ENCODE results near the gene PARVA. TPM values are rescaled to one million over a fixed set of nuclear protein-coding genes. Genes with fewer than 3 reads are reported as not detected.

PARVA gene
- total RNA-seq, 1 experiment from 2014 or later = 29.1 TPM

- Histone ChIP-seq H3K4me1 (ENCODE audit: control insufficient read depth, insufficient read depth, low read length) (no peaks in the 10 kb centered on the region), H3K9me3 (ENCODE audit: control insufficient read depth, insufficient read depth, low read depth, low read length) (no peaks in the 10 kb centered on the region), H3K36me3 (ENCODE audit: control insufficient read depth, insufficient read depth, low read length) (no peaks in the 10 kb centered on the region), H3K27me3 (ENCODE audit: control insufficient read depth, insufficient read depth, low read length) (no peaks in the 10 kb centered on the region), H3K27ac (ENCODE audit: low read length) (no peak overlapping the region), H3K4me3 (ENCODE audit: low read depth in 2 of 2, low read length in 2 of 2) (no peak overlapping the region)
- no peak for DNase-seq (ENCODE audit: low read depth, low spot score)
- intact Hi-C loops (cut with micrococcal nuclease; ENCODE audit: unreplicated experiment) = no loop called here
- CTCF ChIA-PET = no interaction called here
- in situ Hi-C loops (cut with HindIII; ENCODE audit: low pct_unique_long_range_greater_than_20kb, low sequenced_read_pairs) = no loop called here
- TF ChIP-seq SIN3A (IDR thresholded peaks at IDR 0.05; ENCODE audit: borderline replicate concordance, insufficient read depth, low read depth, low read length) (no peak), POLR2AphosphoS5 (IDR thresholded peaks at IDR 0.05; ENCODE audit: low read depth, low read length) (no peak), TCF7L2 (IDR thresholded peaks at IDR 0.05; ENCODE audit: low read depth, low read length) (no peak), REST (IDR thresholded peaks at IDR 0.05; ENCODE audit: insufficient read depth in 1 of 2, low read depth in 2 of 2, low read length in 1 of 2) (no peak)
- TF ChIP-seq, protein P1, sequence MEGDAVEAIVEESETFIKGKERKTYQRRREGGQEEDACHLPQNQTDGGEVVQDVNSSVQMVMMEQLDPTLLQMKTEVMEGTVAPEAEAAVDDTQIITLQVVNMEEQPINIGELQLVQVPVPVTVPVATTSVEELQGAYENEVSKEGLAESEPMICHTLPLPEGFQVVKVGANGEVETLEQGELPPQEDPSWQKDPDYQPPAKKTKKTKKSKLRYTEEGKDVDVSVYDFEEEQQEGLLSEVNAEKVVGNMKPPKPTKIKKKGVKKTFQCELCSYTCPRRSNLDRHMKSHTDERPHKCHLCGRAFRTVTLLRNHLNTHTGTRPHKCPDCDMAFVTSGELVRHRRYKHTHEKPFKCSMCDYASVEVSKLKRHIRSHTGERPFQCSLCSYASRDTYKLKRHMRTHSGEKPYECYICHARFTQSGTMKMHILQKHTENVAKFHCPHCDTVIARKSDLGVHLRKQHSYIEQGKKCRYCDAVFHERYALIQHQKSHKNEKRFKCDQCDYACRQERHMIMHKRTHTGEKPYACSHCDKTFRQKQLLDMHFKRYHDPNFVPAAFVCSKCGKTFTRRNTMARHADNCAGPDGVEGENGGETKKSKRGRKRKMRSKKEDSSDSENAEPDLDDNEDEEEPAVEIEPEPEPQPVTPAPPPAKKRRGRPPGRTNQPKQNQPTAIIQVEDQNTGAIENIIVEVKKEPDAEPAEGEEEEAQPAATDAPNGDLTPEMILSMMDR (IDR thresholded peaks at IDR 0.05) = no peak
- no TSS peak for BruUV-seq (replicated peaks)
- ATAC-seq = no peak
- POLR2A ChIA-PET = no interaction called here
Observed at GRCh38 chr11:12478743-12479142, 101.4 kb downstream of the PARVA start.

DNA sequence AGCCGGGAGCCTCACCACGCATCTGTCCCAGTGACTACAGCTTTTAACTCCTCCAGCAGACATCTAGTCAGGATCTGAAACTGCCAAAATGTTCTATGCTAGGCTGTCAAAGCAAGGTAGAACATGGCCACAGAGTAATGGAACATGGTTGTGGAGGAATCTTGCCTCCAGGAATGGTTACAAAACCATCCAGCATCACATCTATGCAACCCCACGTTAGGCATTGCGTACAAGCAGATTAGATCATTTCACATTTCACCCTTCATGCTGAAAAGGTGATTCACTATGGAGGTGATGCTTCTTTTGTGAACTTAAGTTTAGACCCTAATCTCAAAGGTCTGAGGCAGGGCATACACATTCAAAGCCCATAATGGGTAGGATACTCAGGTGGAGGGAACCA lies 103.0 kb downstream of the PARVA start:
- BruUV-seq (replicated peaks) = no TSS peak
- H3K27me3 ChIP-seq (ENCODE audit: control insufficient read depth, insufficient read depth, low read length) = no peaks in the 10 kb centered on the region
- no peak overlapping the region for H3K27ac ChIP-seq (ENCODE audit: low read length)
- intact Hi-C loops (cut with micrococcal nuclease; ENCODE audit: unreplicated experiment) (no loop called here), in situ Hi-C loops (cut with HindIII; ENCODE audit: low pct_unique_long_range_greater_than_20kb, low sequenced_read_pairs) (no loop called here)
- no peaks in the 10 kb centered on the region for H3K9me3 ChIP-seq (ENCODE audit: control insufficient read depth, insufficient read depth, low read depth, low read length)
- DNase-seq (ENCODE audit: low read depth, low spot score) = no peak
- no peaks in the 10 kb centered on the region for H3K36me3 ChIP-seq (ENCODE audit: control insufficient read depth, insufficient read depth, low read length)
- H3K4me3 ChIP-seq (ENCODE audit: low read depth in 2 of 2, low read length in 2 of 2) = no peak overlapping the region
- POLR2A ChIA-PET = no interaction called here
- H3K4me1 ChIP-seq (ENCODE audit: control insufficient read depth, insufficient read depth, low read length) = no peaks in the 10 kb centered on the region
- CTCF ChIA-PET = interaction anchor here (0.5 kb wide), 1 partner anchor 120 kb away, joined by 3 read pairs; no protein-coding TSS in a partner anchor
- TF ChIP-seq SIN3A (IDR thresholded peaks at IDR 0.05; ENCODE audit: borderline replicate concordance, insufficient read depth, low read depth, low read length) (no peak), REST (IDR thresholded peaks at IDR 0.05; ENCODE audit: insufficient read depth in 1 of 2, low read depth in 2 of 2, low read length in 1 of 2) (no peak), POLR2AphosphoS5 (IDR thresholded peaks at IDR 0.05; ENCODE audit: low read depth, low read length) (no peak), TCF7L2 (IDR thresholded peaks at IDR 0.05; ENCODE audit: low read depth, low read length) (no peak)
- TF ChIP-seq, protein P1 (IDR thresholded peaks at IDR 0.05) = no peak
- ATAC-seq = no peak

Measured in Panc1 (cell line).